Activated CD4-positive, alpha-beta T cell treated with anti-CD3 and anti-CD28 coated beads for 4 hours (primary cell): ENCODE measurements around the gene SART1.
"Not testable (repeated sequence)": the region's sequence is repeated elsewhere in the genome, so short reads cannot be mapped to it uniquely, and the experiment has no call there.

Experiments
- DNase-seq, 2 donors: peaks; one replicate each; pipeline ENCODE4 v3.0.0-alpha.2; 2020

Gene SART1

DNA sequence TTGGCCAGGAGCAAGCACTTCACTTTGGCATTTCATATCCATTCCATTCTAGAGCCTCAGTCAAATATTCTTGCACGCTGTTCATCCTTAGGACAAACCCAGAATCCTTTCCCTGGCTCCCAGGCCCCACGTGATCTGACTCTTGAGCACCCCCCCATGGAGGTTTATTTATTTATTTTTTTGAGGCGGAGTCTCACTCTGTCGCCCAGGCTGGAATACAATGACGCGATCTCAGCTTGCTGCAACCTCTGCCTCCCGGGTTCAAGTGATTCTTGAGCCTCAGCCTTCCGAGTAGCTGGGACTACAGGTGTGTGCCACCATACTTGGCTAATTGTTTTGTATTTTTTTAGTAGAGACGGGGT lies 29.0 kb upstream of the SART1 start:
- DNase-seq, result no peak

DNA sequence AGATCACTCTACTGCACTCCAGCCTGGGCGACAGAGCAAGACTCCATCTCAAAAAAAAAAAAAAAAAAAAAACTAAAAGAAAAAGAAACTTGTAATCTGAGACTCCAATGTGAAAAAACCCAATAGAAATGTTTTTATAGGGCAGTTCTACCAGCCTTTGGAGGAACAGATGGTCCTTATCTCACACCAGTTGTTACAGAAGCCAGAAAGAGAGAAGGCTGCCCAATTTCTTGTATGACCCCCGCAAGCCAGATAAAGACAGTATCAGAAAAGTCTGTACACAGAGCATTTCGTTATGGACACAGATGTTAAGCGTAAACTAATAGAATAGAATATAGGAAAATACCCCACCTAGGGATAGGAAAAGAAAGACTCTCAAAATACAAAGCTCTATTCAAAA lies 27.5 kb upstream of the SART1 start:
- DNase-seq, result no peak

DNA sequence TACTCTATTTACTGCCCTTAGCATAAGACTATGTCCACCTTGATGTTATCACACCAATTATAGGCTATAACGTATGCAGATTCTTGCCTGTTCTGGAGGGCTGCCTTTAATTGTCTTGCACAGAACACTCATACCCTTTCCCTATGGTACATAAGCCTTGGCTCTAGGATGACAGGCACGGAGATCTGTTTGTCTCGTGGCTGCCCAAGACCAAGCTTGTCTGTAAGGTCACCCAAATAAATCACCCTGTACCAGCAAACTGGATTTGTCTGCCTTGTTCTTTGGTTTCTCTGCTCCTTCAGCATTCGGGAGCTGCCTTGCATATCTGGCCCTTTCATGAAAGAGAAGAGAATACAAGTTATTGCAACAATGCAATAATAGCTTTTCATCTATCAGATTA lies 23.8 kb upstream of the SART1 start:
- no peak for DNase-seq

DNA sequence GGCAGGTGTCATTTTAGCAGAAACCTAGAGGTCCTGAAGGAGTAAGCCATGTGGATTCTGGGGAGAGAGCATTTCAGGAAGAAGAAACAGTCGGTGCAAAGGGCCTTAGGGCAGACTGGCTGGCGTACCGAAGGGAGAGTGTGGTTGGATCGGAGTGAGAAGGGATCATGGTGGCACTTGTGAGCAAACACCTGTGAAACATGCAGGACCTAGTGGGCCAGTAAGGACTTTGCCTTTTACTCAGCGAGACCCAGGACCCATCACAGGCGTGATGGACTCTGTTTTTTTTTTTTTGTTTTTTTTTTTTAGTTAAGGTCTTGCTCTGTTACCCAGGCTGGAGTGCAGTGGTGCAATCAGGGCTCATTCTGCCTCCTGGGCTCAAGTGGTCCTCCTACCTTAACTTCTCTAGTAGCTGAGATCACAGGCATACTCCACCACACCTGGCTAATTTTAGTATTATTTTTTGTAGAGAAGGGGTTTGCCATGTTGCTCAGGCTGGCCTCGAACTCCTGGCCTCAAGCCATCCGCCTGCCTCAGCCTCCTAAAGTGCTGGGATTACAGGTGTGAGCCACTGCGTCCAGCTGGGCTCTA lies 19.7 kb upstream of the SART1 start:
- no peak for DNase-seq

DNA sequence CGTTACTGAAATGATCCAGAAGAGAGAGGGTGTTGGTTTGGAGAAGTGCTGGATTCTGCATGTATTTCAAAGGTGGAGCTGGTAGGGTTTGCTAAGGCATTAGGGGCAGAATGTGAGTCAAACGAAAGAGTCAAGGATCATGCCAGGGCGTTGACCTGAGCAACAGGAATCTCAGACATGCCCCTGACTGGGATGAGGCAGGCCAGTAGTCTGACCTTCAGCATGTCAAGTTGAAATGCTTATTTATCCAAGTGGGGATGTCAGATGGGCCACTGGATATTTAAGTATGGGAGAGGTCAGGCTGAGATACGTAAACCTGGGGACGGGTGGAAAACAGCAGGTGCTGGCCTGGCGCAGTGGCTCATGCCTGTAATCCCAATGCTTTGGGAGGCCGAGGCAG lies 19.0 kb upstream of the SART1 start:
- DNase-seq, result no peak

DNA sequence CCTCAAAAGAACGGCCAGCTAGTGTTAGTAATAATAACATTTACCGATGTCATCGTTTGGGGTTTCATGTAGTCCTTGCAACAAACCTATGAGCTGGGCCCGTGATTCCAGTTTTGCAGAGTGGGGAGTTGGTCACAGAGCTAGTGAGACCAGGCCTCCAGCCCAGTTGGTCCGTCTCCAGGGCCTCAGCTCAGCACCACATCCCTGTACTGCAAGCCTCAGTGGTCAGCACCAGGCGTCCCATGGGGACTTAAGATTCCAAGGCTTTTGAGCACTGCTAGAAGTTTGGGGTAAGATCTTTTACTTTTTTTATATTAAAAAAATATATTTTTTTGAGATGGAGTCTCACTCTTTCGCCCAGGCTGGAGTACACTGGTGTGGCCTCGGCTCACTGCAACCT lies 17.3 kb upstream of the SART1 start:
- no peak for DNase-seq

DNA sequence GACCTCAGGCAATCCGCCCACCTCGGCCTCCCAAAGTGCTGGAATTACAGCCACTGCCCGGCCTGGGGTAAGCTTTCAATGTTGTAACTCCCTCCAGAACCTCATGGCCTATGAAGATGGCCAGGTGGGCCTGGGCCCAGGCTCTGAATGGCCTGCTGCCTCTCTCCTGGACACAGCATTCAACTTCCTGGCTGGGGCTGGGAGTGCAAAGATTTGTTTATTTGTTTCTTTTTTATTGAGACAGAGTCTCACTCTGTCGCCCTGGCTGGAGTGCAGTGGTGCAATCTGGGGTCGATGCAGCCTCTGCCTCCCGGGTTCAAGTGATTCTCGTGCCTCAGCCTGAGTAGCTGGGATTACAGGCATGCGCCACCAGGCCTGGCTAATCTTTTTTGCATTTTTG lies 16.8 kb upstream of the SART1 start:
- DNase-seq, result no peak

DNA sequence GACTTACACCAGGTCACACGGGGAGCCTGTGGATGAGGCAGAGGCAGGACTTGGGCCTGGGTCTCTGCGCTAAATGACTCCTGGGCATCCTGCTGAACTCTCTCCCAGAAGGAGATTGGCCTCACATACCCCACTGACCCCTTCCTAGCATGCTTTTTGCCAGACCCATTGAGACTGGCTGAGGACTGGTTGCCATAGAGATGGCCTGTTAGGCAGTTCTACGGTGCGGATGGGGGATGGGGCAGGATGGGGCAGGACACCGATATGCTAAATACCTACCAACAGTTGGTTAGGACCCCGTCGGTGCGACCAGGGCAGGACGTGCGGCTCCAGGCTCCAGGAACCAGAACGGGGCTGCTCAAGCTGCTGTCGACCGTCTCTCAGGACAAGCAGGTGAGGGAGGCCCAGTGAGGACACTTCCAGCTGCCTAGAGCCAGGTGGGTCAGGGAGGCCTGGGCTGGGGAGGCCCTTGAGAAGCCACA lies 16.1 kb upstream of the SART1 start, which contains the start of gene TSGA10IP:
TSGA10IP (plus strand) TSS at position 51 of the 482 bp plus-strand sequence; CDS start at position 247, 196 bp downstream.
- no peak for DNase-seq

DNA sequence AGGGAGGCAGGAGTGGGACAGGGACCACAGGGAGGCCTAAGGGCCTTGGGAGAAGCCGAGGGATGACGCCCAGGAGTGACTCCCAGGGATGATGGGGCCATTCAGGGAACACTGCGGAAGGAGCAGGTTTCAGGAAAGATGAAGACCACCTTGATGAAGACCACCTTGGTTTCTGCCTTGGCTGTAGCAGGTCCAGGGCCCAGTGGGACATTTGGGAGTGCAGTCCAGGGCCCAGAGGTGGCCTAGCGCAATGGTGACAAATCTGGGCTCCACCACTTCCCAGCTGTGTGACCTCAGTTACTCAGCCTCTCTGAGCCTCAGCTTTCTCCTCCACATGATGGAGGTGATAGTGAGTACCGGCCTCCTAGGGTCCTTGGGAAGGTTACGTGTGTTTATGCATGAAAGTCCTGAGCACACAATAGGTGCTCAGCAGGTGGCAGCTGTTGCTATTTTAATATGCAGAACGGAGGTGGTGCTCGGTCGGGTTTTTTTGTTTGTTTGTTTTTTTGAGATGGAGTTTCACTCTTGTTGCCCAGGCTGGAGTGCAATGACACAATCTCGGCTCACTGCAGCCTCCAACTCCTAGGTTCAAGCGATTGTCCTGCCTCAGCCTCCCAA lies 15.5 kb upstream of the SART1 start:
- no peak for DNase-seq

DNA sequence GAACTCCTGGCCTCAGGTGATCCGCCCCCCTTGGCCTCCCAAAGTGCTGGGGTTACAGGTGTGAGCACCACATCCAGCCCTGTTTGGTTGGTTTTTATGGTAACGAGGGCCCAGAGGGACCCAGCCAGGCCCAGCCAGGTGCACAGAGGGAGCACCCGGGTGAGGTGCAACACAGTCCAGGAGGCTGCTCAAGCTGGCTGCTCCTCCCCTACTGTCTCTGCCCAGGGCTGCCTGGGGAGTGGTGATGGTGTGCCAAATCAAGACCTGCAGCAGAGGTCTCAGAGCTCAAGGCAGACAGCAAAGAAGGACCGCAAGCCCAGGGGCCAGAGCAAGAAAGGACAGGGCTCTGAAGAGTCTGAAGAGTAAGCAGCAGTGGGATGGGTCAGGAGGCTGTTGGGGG lies 14.9 kb upstream of the SART1 start:
- DNase-seq, result no peak

DNA sequence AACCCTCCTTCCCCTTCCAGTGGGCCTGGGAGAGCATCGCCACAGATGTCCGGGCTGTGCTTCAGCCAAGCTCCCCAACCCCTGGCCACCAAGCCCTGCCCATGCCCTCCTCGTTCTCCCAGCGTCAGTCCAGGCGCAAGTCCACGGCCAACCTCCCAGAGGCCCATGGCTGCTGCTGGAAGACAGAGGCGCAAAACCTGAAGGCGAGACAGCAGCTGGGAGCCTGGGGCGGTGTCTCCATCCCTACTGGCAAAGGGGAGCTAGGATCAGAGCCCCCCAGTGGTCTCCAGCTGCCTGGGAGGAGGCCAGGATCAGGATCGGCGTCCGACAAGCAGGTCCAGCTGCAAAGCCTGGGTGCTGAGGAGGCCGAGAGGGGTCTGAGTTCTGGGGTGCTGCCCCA lies 14.4 kb upstream of the SART1 start:
- DNase-seq, result no peak

DNA sequence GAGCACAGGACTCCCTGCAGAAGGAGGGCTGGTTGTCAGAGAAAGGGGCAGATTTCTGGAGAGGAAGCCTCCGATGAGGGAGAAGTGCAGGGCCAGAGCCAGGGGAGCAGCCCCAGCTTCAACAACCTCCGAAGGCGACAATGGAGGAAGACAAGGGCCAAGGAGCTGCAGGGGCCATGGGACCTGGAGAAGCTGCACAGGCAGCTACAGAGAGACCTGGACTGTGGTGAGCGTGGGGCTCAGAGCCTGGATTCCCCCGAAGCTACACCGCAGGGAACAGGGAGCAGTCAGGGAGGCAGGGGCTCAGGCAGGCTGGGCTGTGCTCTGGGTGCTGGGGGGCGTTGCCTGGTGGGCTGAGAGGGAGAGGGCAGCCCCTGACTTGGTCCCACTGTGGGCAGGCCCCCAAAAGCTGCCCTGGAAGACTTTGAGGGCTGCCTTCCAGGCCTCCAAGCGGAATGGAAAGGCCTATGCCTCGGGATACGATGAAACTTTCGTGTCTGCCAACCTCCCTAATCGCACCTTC lies 13.9 kb upstream of the SART1 start:
- DNase-seq, result no peak

DNA sequence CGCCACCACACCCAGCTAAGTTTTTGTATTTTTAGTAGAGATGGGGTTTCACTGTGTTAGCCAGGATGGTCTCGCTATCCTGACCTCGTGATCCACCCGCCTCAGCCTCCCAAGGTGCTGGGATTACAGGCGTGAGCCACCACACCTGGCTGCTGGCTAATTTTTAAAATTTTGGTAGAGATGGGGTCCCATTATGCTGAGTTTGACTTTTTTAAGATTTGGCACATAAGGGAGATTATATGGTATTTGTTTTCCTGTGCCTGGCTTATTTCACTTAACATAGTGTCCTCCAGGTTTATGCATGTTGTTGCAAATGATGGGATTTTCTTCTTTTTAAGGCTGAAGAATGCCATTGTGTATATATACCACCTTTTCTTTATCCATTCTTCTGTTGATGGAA lies 10.8 kb upstream of the SART1 start:
- not testable (repeated sequence) for DNase-seq

DNA sequence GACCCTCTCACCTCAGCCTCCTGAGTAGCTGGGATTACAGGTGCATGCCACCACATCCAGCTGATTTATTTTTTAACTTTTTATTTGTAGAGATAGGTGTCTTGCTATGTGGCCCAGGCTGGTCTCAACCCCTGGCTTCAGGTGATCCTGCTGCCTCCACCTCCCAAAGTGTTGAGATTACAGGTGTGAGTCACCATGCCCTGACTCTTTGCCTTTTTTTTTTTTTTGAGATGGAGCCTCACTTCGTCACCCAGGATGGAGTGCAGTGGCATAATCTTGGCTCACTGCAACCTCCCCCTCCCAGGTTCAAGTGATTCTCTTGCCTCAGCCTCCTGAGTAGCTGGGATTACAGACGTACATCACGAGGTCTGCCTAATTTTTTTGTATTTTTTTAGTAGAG lies 9.9 kb upstream of the SART1 start:
- not testable (repeated sequence) for DNase-seq

DNA sequence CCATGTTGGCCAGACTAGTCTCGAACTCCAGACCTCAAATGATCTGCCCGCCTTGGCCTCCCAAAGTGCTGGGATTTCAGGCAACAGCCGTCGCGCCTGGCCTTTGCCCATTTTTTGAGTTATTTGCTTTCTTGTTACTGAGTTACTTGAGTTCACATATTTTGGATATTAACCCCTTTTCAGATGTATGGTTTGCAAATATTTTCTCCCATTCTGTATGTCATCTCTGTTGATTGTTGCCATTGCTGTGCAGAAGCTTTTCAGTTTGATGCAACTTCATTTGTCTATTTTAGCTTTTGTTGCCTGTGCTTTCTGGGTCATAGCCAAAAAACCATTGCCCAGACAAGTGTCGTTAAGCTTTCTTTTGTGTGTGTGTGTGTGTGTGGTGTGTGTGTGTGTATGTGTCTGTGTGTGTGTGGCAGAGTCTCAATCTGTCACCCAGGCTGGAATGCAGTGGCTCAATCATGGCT lies 9.4 kb upstream of the SART1 start:
- DNase-seq, result no peak

DNA sequence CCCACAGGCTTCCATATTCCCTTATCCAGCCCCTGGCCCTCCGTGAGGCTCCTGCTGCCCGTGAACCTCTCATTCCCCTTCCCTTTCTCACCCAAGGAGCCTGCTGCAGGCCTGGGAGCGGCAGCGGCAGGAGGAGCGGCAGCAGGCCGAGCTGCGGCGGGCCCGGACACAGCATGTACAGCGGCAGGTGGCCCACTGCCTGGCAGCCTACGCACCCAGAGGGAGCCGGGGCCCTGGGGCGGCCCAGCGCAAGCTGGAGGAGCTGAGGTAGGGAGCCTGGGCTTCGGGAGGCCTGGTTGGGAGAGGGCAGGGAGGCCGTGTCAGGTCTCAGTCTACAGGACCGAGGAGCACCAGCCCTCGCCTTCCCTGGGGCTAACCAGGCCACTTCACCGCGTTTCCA lies 8.1 kb upstream of the SART1 start:
- DNase-seq, result no peak

DNA sequence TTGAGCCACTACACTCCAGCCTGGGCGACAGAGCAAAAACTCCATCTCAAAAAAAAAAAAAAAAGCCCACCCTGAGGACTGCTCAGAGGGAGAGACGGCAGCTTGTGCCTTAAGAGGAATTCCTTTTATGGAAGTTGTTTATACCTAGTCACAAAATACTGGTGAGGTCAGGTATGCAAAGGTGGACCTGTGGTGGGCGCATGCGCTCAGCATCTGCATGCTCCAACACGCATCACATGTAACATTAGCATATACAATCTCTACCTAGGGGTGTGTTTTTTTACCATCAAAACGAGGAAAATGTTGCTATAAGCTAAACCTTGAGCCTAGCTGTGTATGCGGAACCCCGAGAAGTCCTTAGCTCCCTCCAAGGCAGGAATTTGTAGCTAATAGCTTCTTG lies 6.8 kb upstream of the SART1 start:
- no peak for DNase-seq

DNA sequence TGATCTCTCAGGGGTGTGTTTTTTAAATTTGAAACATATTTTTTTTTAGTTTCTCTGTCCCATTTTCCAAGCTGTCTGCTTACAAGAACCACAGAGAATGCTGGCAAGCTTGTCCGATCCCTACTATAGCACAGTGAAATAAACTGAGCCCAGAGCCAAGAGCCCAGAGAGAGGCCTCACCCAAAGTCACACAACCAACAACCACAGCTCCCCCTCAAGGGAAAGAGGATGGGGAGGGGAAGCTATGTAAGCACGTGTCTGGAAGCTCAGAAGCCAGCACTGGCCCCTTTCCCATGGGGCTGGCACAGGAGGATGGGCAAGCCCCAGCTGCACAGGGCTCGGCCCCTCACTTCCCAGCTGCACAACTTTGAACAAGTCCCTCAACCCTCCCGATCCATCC lies 3.2 kb upstream of the SART1 start:
- no peak for DNase-seq

DNA sequence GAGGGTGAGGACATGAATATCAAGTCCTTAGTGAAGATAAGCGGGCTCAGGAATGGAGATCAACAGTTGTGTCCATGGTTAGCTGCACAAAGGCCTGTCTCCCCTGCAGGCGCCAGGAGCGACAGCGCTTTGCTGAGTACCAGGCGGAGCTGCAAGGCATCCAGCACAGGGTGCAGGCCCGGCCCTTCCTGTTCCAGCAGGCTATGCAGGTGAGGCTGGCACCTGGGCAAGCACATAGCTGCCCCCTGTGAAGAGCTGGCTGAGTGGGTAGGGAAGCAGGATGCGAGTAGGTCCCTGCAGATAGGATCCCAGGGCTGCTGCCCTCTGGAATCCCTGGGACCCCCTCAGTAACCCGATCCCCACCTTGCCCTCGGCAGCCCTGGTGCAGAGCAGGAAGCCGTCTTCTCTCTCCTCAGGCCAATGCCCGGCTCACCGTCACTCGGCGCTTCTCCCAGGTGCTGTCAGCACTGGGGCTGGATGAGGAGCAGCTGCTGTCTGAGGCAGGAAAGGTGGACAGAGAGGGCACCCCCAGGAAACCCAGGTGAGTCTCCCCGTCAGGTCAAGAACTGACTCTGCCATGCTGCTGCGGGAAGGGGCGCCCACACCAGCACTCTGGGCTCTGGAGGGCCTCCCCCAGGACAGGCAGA lies 2.6 kb upstream of the SART1 start:
- DNase-seq, result no peak

DNA sequence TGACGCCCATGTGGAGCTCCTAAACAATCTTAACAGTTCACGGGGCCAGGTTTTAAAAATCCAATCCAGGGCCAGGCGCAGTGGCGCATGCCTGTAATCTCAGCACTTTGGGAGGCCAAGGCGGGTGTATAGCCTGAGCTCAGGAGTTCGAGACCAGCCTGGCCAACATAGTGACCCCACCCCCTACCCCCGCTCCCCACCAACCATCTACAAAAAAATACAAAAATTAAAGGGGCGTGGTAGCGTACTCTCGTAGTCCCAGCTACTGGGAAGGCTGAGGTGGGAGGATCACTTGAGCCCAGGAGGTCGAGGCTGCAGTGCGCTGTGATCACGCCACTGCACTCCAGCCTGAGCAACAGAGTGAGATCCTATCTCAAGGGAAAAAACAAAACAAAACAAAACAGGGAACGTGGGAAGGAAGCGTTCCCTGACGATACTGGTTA lies 689 bp upstream of the SART1 start:
- DNase-seq, result no peak

DNA sequence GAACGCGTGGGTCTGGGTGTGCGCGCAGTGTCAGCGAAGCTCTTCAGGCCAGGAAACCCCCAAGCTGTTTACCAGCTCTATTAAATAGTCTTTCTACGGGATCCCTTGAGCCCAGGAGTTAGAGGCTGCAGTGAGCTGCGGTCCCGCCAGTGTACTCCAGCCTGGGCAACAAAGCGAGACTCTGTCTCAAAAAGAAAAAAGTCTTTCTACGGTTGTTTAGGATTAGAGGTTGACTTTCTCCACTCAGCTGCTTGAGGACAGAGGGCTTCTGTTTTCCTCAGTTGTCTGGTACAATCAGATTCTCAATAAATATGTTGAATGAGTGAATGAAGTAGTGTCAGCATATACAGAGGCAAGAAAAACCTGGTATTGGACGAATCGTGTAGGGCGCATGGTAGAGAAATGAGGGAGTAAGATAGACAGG lies 619 bp downstream of the SART1 start:
- no peak for DNase-seq

DNA sequence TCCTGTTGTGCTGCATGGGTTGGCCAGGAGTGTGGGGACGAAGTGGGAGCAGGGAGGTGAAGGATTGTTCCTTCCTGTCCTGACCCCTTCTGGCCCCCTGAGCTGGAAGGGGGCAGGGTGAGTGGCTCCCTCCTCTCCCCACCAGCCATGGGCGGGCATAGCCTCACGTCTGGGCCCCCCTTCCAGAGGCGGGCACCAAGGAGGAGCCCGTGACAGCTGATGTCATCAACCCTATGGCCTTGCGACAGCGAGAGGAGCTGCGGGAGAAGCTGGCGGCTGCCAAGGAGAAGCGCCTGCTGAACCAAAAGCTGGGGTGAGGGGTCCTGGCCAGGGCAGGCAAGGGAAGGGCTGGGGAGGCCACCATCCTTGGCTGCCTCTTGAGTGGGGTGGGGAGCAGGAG lies 3.4 kb downstream of the SART1 start:
- no peak for DNase-seq

DNA sequence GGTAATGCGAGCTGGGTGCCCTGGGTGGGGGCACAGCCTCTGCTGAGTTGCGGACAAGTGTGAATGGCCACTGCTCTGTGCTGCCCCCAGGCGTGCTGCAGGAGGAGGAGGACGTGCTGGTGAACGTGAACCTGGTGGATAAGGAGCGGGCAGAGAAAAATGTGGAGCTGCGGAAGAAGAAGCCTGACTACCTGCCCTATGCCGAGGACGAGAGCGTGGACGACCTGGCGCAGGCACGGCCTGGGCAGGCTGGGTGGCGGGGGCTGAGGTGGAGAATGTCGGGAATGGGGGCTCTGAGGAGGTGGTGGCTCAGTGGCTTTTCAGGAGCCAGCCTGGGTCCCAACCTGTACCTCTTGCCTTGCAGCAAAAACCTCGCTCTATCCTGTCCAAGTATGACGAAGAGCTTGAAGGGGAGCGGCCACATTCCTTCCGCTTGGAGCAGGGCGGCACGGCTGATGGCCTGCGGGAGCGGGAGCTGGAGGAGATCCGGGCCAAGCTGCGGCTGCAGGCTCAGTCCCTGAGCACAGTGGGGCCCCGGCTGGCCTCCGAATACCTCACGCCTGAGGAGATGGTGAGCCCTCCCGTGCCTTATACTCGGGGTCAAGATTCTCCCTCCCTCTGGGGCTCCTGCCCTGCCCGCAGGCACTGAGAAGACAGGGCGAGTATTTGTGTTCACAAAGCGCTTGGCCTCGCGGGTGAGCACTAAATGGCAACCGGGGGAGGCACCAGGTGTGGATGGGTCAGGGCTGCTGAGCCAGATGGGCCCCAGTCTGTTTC lies 4.6 kb downstream of the SART1 start:
- no peak for DNase-seq
